Endodermal cell (in vitro differentiated cells): Measurements from ENCODE around the gene PPBP. TPM values are rescaled to one million over a fixed set of nuclear protein-coding genes. Genes with fewer than 3 reads are reported as not detected.

Source experiments
- DNase-seq: peaks from one replicate; pipeline ENCODE4 v3.0.0-alpha.2; 2017
- H3K27ac ChIP-seq: 2 replicates; pipeline ENCODE4 v1.5.1; 2013; ENCODE audit warnings: mild to moderate bottlenecking, low read depth, low read length, moderate library complexity
- H3K27me3 ChIP-seq: 2 replicates; pipeline ENCODE4 v1.6.1; 2013; ENCODE audit warnings: mild to moderate bottlenecking, low read length, moderate library complexity; ENCODE audit not compliant: insufficient read depth, control insufficient read depth, poor library complexity, severe bottlenecking
- H3K36me3 ChIP-seq: 2 replicates; pipeline ENCODE4 v1.7.0; 2013; ENCODE audit warnings: mild to moderate bottlenecking, low read length, moderate library complexity; ENCODE audit not compliant: control insufficient read depth, insufficient read depth
- H3K4me1 ChIP-seq: one replicate; pipeline ENCODE4 v1.7.0; 2013; ENCODE audit warnings: low read length; ENCODE audit not compliant: control insufficient read depth, insufficient read depth
- H3K4me3 ChIP-seq: 2 replicates; pipeline ENCODE4 v1.5.1; 2013; ENCODE audit warnings: mild to moderate bottlenecking, low read length, moderate library complexity
- H3K9ac ChIP-seq: 2 replicates; pipeline ENCODE4 v1.6.1; 2013; ENCODE audit warnings: mild to moderate bottlenecking, low read length, moderate library complexity; ENCODE audit not compliant: poor library complexity, severe bottlenecking; ENCODE audit errors: extremely low read depth
- H3K9me3 ChIP-seq: 2 replicates; pipeline ENCODE4 v1.6.1; 2013; ENCODE audit warnings: mild to moderate bottlenecking, low read length, moderate library complexity; ENCODE audit not compliant: control insufficient read depth
- H3K27ac Mint-ChIP-seq: 2 replicates; pipeline ENCODE4 v1.8.0; 2020; ENCODE audit warnings: mixed read lengths
- H3K27me3 Mint-ChIP-seq: 2 replicates; pipeline ENCODE4 v1.8.0; 2021; ENCODE audit warnings: mild to moderate bottlenecking, mixed read lengths; ENCODE audit not compliant: insufficient read depth
- H3K36me3 Mint-ChIP-seq: 2 replicates; pipeline ENCODE4 v1.8.0; 2020; ENCODE audit warnings: low read depth, mixed read lengths
- H3K4me1 Mint-ChIP-seq: 2 replicates; pipeline ENCODE4 v1.8.0; 2020; ENCODE audit warnings: mixed read lengths
- H3K4me3 Mint-ChIP-seq: 2 replicates; pipeline ENCODE4 v1.8.0; 2020; ENCODE audit warnings: mild to moderate bottlenecking, moderate library complexity, mixed read lengths
- H3K9me3 Mint-ChIP-seq: 2 replicates; pipeline ENCODE4 v1.8.0; 2020; ENCODE audit warnings: mild to moderate bottlenecking, mixed read lengths
- WGBS, 2 experiments: methylation state at CpG; one replicate each; pipeline versions ENCODE4 v1.1.5 to v1.1.7; 2013; ENCODE audit warnings: missing lambda C conversion rate in 2 of 2, mixed read lengths in 1 of 2; ENCODE audit not compliant: insufficient coverage in 1 of 2, insufficient read length in 1 of 2; 5-methylcytosine and 5-hydroxymethylcytosine counted together
- total RNA-seq, 2 donors: library from RNA; stranded (reverse); fragmentation: NEBNext Ultra II Directional in 1 of 2; extraction: Animal tissue kit (Norgen Biotek cat#: 25700) in 1 of 2; gene quantifications; 2 replicates in 1 of 2; 3 replicates in 1 of 2; pipeline ENCODE4 v1.2.1, GENCODE V29; 2021
- TF ChIP-seq, protein P1 (sequence below): fragments of 200-600 bp; sonication (generic); conservative IDR thresholded peaks from 2 replicates; pipeline ENCODE4 v1.5.0; 2021; ENCODE audit warnings: antibody characterized with exemption, mild to moderate bottlenecking

Gene PPBP
- total RNA-seq, 2 donors from 2014 or later, result not detected

DNA sequence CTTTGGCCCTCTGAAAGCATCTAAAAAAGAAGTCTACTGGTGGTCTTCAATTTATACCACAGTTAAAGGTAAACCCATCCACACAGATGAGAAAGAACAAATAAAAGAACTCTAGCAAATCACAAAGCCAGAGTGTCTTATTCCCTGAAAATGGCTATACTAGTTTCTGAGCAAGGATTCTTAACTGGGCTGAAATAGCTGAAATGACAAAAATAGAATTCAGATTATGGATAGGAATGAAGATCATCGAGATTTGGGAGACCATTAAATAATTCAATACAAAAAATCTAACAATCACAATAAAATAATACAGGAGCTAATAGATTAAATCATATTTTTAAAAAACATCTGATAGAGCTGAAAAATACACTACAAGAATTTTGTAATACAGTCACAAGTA is 18.0 kb downstream of the PPBP start:
- no peaks in the 10 kb centered on the region for H3K36me3 Mint-ChIP-seq
- H3K27me3 Mint-ChIP-seq, result peaks cover 3% of the 10 kb centered on the region
- H3K9ac ChIP-seq, result no peak overlapping the region
- peaks cover 20% of the 10 kb centered on the region for H3K9me3 Mint-ChIP-seq
- WGBS, 2 experiments, result no CpG with 5 or more reads among the region's 1 CpG
- H3K4me1 ChIP-seq, result no peaks in the 10 kb centered on the region
- H3K36me3 ChIP-seq, result no peaks in the 10 kb centered on the region
- H3K27me3 ChIP-seq, result no peaks in the 10 kb centered on the region
- no peak overlapping the region for H3K4me3 ChIP-seq
- H3K27ac ChIP-seq, result no peak overlapping the region
- peaks cover 3% of the 10 kb centered on the region for H3K9me3 ChIP-seq
- DNase-seq, result no peak
- H3K4me3 Mint-ChIP-seq, result no peak overlapping the region
- no peaks in the 10 kb centered on the region for H3K4me1 Mint-ChIP-seq
- no peak overlapping the region for H3K27ac Mint-ChIP-seq
- TF ChIP-seq, protein P1, sequence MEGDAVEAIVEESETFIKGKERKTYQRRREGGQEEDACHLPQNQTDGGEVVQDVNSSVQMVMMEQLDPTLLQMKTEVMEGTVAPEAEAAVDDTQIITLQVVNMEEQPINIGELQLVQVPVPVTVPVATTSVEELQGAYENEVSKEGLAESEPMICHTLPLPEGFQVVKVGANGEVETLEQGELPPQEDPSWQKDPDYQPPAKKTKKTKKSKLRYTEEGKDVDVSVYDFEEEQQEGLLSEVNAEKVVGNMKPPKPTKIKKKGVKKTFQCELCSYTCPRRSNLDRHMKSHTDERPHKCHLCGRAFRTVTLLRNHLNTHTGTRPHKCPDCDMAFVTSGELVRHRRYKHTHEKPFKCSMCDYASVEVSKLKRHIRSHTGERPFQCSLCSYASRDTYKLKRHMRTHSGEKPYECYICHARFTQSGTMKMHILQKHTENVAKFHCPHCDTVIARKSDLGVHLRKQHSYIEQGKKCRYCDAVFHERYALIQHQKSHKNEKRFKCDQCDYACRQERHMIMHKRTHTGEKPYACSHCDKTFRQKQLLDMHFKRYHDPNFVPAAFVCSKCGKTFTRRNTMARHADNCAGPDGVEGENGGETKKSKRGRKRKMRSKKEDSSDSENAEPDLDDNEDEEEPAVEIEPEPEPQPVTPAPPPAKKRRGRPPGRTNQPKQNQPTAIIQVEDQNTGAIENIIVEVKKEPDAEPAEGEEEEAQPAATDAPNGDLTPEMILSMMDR, result no peak

DNA sequence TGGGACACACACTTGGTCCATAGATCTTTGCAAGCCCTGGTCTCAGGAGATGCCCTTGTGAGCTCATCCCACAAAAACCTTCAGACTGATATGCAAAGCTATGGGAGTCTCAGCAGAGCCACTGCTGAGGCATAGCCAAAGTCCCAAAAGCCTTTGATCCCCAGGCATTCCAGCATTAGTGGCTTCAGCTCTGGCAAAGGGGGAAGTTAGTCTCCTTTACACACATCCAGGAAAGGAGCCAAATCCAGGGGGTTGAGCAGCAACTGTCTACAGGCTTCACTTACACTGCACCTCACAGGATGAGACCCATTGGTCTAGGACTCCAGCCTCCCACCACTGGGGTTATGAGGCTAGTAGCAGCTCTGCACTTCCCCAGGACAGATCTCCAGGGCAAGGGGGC is 20.1 kb downstream of the PPBP start:
- Mint-ChIP-seq H3K4me3 (no peak overlapping the region), H3K36me3 (no peaks in the 10 kb centered on the region), H3K27me3 (peaks cover 11% of the 10 kb centered on the region), H3K27ac (no peak overlapping the region), H3K4me1 (peaks cover 2% of the 10 kb centered on the region), H3K9me3 (peaks cover 17% of the 10 kb centered on the region)
- no peak for DNase-seq
- H3K4me1 ChIP-seq, result no peaks in the 10 kb centered on the region
- no peak overlapping the region for H3K9ac ChIP-seq
- TF ChIP-seq, protein P1, result no peak
- no peaks in the 10 kb centered on the region for H3K36me3 ChIP-seq
- H3K4me3 ChIP-seq, result no peak overlapping the region
- no peak overlapping the region for H3K27ac ChIP-seq
- peaks cover 3% of the 10 kb centered on the region for H3K9me3 ChIP-seq
- H3K27me3 ChIP-seq, result no peaks in the 10 kb centered on the region

DNA sequence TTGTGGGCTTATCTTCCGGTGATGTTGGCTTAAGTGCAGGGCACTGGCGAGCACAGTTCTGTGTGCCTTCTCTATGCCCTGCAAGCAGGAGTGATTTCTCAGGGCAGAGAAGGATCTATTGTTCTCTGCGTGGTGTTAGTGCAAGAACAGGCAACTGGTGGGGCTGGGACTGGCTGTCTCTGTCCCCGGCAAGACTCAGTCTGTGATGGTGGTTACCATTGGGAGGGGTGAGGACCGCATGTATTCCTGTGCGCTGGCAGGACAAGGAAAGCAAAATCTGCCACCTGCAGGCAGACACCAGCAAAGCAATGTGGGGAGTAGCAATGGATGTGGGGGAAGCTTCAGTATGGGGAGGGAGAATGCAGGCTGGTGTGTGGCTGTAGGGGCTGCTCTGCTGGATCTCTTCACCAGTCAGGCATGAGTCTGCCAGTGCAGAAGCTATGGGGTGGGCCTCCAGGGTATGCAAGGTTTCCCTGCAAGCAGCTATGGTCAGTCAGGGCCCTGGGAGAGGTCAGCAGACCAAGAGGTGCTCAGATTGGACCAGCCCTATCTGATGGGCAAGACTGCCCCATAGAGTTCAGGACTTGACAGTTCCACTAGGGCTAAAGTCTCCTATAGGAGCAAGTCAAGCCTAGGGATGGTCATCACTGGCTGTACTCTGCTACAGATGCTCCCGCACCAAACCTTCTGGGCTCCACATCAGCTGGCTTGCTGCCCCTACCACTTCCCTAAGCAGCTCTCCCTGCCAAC is 23.0 kb downstream of the PPBP start:
- peaks cover 25% of the 10 kb centered on the region for H3K9me3 Mint-ChIP-seq

More for the DNA sequence above, 23.0 kb downstream of the PPBP start:
- Mint-ChIP-seq H3K27me3 (peaks cover 11% of the 10 kb centered on the region), H3K4me1 (peaks cover 2% of the 10 kb centered on the region), H3K36me3 (peaks cover 8% of the 10 kb centered on the region), H3K4me3 (no peak overlapping the region), H3K27ac (no peak overlapping the region)
- H3K4me3 ChIP-seq, result no peak overlapping the region
- H3K9ac ChIP-seq, result no peak overlapping the region
- H3K9me3 ChIP-seq, result peaks cover 9% of the 10 kb centered on the region
- H3K27me3 ChIP-seq, result no peaks in the 10 kb centered on the region
- no peak overlapping the region for H3K27ac ChIP-seq
- H3K36me3 ChIP-seq, result no peaks in the 10 kb centered on the region
- 69 to 85% methylated on average over 4 to 7 of the region's 7 CpGs for WGBS, 2 experiments
- H3K4me1 ChIP-seq, result no peaks in the 10 kb centered on the region
- TF ChIP-seq, protein P1, result peak; percentile 83
- peak; percentile 93 for DNase-seq
